Skeletal muscle tissue (tissue), 4 donors: ENCODE data around the gene FANCC. TPM values are rescaled to one million over a fixed set of nuclear protein-coding genes. Genes with fewer than 3 reads are reported as not detected.

Experiments used
- H3K27ac ChIP-seq: one replicate; pipeline ENCODE4 v1.7.0; 2013; ENCODE audit warnings: mild to moderate bottlenecking, low read depth, low read length, inconsistent platforms
- H3K27me3 ChIP-seq, 3 donors: one replicate each; pipeline ENCODE4 v1.7.0; 2013; ENCODE audit warnings: low read length in 3 of 3; ENCODE audit not compliant: control insufficient read depth in 3 of 3, insufficient read depth in 3 of 3
- H3K36me3 ChIP-seq, 3 donors: one replicate each; pipeline ENCODE4 v1.7.0; 2013; ENCODE audit warnings: low read length in 3 of 3; ENCODE audit not compliant: control insufficient read depth in 3 of 3, insufficient read depth in 3 of 3
- H3K4me1 ChIP-seq, 3 donors: one replicate each; pipeline ENCODE4 v1.7.0; 2013; ENCODE audit warnings: low read length in 3 of 3, mild to moderate bottlenecking in 3 of 3; ENCODE audit not compliant: control insufficient read depth in 3 of 3, insufficient read depth in 3 of 3
- H3K4me3 ChIP-seq, 3 donors: one replicate each; pipeline ENCODE4 v1.7.0; 2013; ENCODE audit warnings: low read length in 3 of 3
- H3K9ac ChIP-seq, 3 donors: one replicate each; pipeline ENCODE4 v1.7.0; 2013; ENCODE audit warnings: low read length in 3 of 3, mild to moderate bottlenecking in 3 of 3, moderate library complexity in 2 of 3, low read depth in 1 of 3
- H3K9me3 ChIP-seq, 3 donors: one replicate each; pipeline ENCODE4 v1.7.0; 2013; ENCODE audit warnings: low read length in 3 of 3; ENCODE audit not compliant: control insufficient read depth in 3 of 3
- total RNA-seq: library from RNA; depleted of rRNA; stranded (reverse); fragments of >200 nt; gene quantifications from one replicate; pipeline ENCODE4 v1.2.3, GENCODE V29; 2014
- donor health status: Osteomylitis.

The FANCC gene
- total RNA-seq, 1 donor from 2014 or later: 12.0 TPM

- H3K27ac ChIP-seq: peak overlapping the region; percentile 28
- no peaks in the 10 kb centered on the region for H3K9me3 ChIP-seq
- peak overlapping the region in 2 of 3 donors; percentile 16 to 64 for H3K9ac ChIP-seq
- no peaks in the 10 kb centered on the region for H3K27me3 ChIP-seq
- peaks cover 18 to 34% (median 30%) of the 10 kb centered on the region in 3 donors for H3K36me3 ChIP-seq
- H3K4me3 ChIP-seq: peak overlapping the region in 2 of 3 donors; percentile 8 to 47
- H3K4me1 ChIP-seq: peaks cover 92 to 95% (median 94%) of the 10 kb centered on the region in 3 donors
Observed at GRCh38 chr9:95062596-95063065, 254.9 kb downstream of the FANCC start.

GRCh38 chr9:95061916-95062595 lies 255.5 kb downstream of the FANCC start:
- Histone ChIP-seq H3K9me3 (no peaks in the 10 kb centered on the region), H3K36me3 (peaks cover 16 to 29% (median 25%) of the 10 kb centered on the region in 3 donors), H3K27ac (peak overlapping the region; percentile 28), H3K27me3 (no peaks in the 10 kb centered on the region), H3K4me1 (peaks cover 91 to 95% (median 94%) of the 10 kb centered on the region in 3 donors), H3K9ac (peak overlapping the region in 2 of 3 donors; percentile 16 to 64), H3K4me3 (peak overlapping the region in 2 of 3 donors; percentile 8 to 47)

GRCh38 chr9:95060916-95061315 lies 256.6 kb downstream of the FANCC start:
- Histone ChIP-seq H3K4me3 (no peak overlapping the region), H3K9me3 (no peaks in the 10 kb centered on the region), H3K36me3 (peaks cover 14 to 24% (median 21%) of the 10 kb centered on the region in 3 donors), H3K27me3 (no peaks in the 10 kb centered on the region), H3K4me1 (peaks cover 95 to 98% (median 95%) of the 10 kb centered on the region in 3 donors), H3K27ac (no peak overlapping the region), H3K9ac (no peak overlapping the region)

GRCh38 chr9:95060234-95060633 lies 257.3 kb downstream of the FANCC start:
- H3K4me1 ChIP-seq: peaks cover 95 to 98% (median 95%) of the 10 kb centered on the region in 3 donors
- no peak overlapping the region for H3K4me3 ChIP-seq
- H3K9me3 ChIP-seq: no peaks in the 10 kb centered on the region
- peaks cover 14 to 24% (median 18%) of the 10 kb centered on the region in 3 donors for H3K36me3 ChIP-seq
- H3K27me3 ChIP-seq: no peaks in the 10 kb centered on the region
- H3K9ac ChIP-seq: peak overlapping the region in 2 of 3 donors; percentile 6 to 34
- H3K27ac ChIP-seq: no peak overlapping the region

GRCh38 chr9:95058795-95059386 lies 258.6 kb downstream of the FANCC start:
- Histone ChIP-seq H3K4me3 (peak overlapping the region; percentile 16 to 41 (median 19)), H3K4me1 (peaks cover 84 to 98% (median 96%) of the 10 kb centered on the region in 3 donors), H3K9me3 (no peaks in the 10 kb centered on the region), H3K27ac (peak overlapping the region; percentile 89), H3K36me3 (peaks cover 11 to 21% (median 18%) of the 10 kb centered on the region in 3 donors), H3K9ac (peak overlapping the region; percentile 24 to 77 (median 47)), H3K27me3 (no peaks in the 10 kb centered on the region)

- Histone ChIP-seq H3K4me3 (peak overlapping the region in 2 of 3 donors; percentile 16 to 41), H3K36me3 (peaks cover 5 to 16% (median 12%) of the 10 kb centered on the region in 3 donors), H3K9me3 (no peaks in the 10 kb centered on the region), H3K9ac (peak overlapping the region; percentile 17 to 77 (median 47)), H3K4me1 (peaks cover 77 to 95% (median 90%) of the 10 kb centered on the region in 3 donors), H3K27ac (peak overlapping the region; percentile 89), H3K27me3 (no peaks in the 10 kb centered on the region)
Observed at GRCh38 chr9:95058121-95058785, 259.3 kb downstream of the FANCC start.

- H3K27me3 ChIP-seq: no peaks in the 10 kb centered on the region
- peaks cover 66 to 83% (median 80%) of the 10 kb centered on the region in 3 donors for H3K4me1 ChIP-seq
- H3K27ac ChIP-seq: peak overlapping the region; percentile 89
- peaks cover 0 to 9% (median 3%) of the 10 kb centered on the region in 3 donors for H3K36me3 ChIP-seq
- H3K4me3 ChIP-seq: peak overlapping the region in 2 of 3 donors; percentile 30 to 40
- H3K9ac ChIP-seq: peak overlapping the region; percentile 71 to 77 (median 76)
- H3K9me3 ChIP-seq: no peaks in the 10 kb centered on the region
Observed at GRCh38 chr9:95057101-95057500, 260.4 kb downstream of the FANCC start.

GRCh38 chr9:95055851-95056551 lies 261.5 kb downstream of the FANCC start:
- no peaks in the 10 kb centered on the region for H3K9me3 ChIP-seq
- H3K27me3 ChIP-seq: no peaks in the 10 kb centered on the region
- H3K4me3 ChIP-seq: peak overlapping the region; percentile 40 to 69 (median 60)
- peak overlapping the region; percentile 71 to 77 (median 76) for H3K9ac ChIP-seq
- peaks cover 58 to 72% (median 71%) of the 10 kb centered on the region in 3 donors for H3K4me1 ChIP-seq
- H3K36me3 ChIP-seq: peaks cover 0 to 6% (median 0%) of the 10 kb centered on the region in 3 donors
- peak overlapping the region; percentile 89 for H3K27ac ChIP-seq

- H3K4me1 ChIP-seq: peaks cover 55 to 69% (median 66%) of the 10 kb centered on the region in 3 donors
- peak overlapping the region; percentile 25 to 77 (median 71) for H3K9ac ChIP-seq
Observed at GRCh38 chr9:95055334-95055850, 262.1 kb downstream of the FANCC start.

More at GRCh38 chr9:95055334-95055850, 262.1 kb downstream of the FANCC start:
- Histone ChIP-seq H3K36me3 (no peaks in the 10 kb centered on the region), H3K9me3 (no peaks in the 10 kb centered on the region), H3K4me3 (peak overlapping the region; percentile 40 to 69 (median 60)), H3K27me3 (no peaks in the 10 kb centered on the region), H3K27ac (peak overlapping the region; percentile 89)
